Measurements from ENCODE around the gene ESPNL. TPM values are rescaled to one million over a fixed set of nuclear protein-coding genes. Genes with fewer than 3 reads are reported as not detected.

Gene ESPNL
- total and polyA plus RNA-seq, 2 of the 4 experiments (the other 2 are of a cell fraction): 2.0 TPM

- H3K27ac ChIP-seq (ENCODE audit: insufficient read depth, low read length): no peak overlapping the region
- H2AK5ac ChIP-seq (ENCODE audit: low read depth, low read length): no peak overlapping the region
- no peak overlapping the region for H3K23ac ChIP-seq (ENCODE audit: low read depth, low read length)
- H3K4me3 ChIP-seq (ENCODE audit: insufficient read depth, low read depth, low read length): no peak overlapping the region
- H4K91ac ChIP-seq (ENCODE audit: insufficient read depth, low read depth, low read length): no peak overlapping the region
- peaks cover 6% of the 10 kb centered on the region for H3K36me3 ChIP-seq (ENCODE audit: control insufficient read depth, insufficient read depth, low read length)
- H2AK9ac ChIP-seq (replicated peaks; ENCODE audit: low read depth, low read length, poor library complexity): no peak overlapping the region
- H2BK20ac ChIP-seq (ENCODE audit: low read depth, low read length): no peak overlapping the region
- H3K18ac ChIP-seq (ENCODE audit: low read depth, low read length): no peak overlapping the region
- no peaks in the 10 kb centered on the region for H3K4me1 ChIP-seq (ENCODE audit: control insufficient read depth, insufficient read depth, low read length)
- no peaks in the 10 kb centered on the region for H4K20me1 ChIP-seq (ENCODE audit: insufficient read depth, low read length)
- ChIA-PET CTCF (interaction anchor here (0.9 kb wide), 1 partner anchor 15 kb away, joined by 4 read pairs; the partner anchor contains the start of gene SCLY), POLR2A (ENCODE audit: unreplicated experiment) (no interaction called here)
- peaks cover 5% of the 10 kb centered on the region for H3K9me3 ChIP-seq (ENCODE audit: control insufficient read depth, insufficient read depth, low read length)
- H3K79me1 ChIP-seq (ENCODE audit: low read depth in 1 of 2, low read length in 2 of 2): no peaks in the 10 kb centered on the region
- DNase-seq: no peak
- dilution Hi-C loops (cut with HindIII; ENCODE audit: low sequenced_read_pairs, unreplicated experiment): no loop called here
- H2BK120ac ChIP-seq (ENCODE audit: low read depth, low read length): no peak overlapping the region
- H3K9ac ChIP-seq (ENCODE audit: low read depth, low read length): no peak overlapping the region
- H3K4ac ChIP-seq (ENCODE audit: low read depth, low read length): no peak overlapping the region
- no peak overlapping the region for H4K5ac ChIP-seq (ENCODE audit: low read depth, low read length)
- intact Hi-C loops (cut with micrococcal nuclease): no loop called here
- H3K14ac ChIP-seq (replicated peaks; ENCODE audit: low read depth, low read length): no peak overlapping the region
- no peak overlapping the region for H2BK5ac ChIP-seq (ENCODE audit: low read depth, low read length, poor library complexity, severe bottlenecking)
- no peak overlapping the region for H3K56ac ChIP-seq (ENCODE audit: extremely low read depth, insufficient read depth, low read length)
- H3K27me3 ChIP-seq (ENCODE audit: control insufficient read depth, insufficient read depth, low read length): no peaks in the 10 kb centered on the region
- H3K9me1 ChIP-seq (ENCODE audit: insufficient read depth, low read length): no peaks in the 10 kb centered on the region
- no peak overlapping the region for H2AFZ ChIP-seq (replicated peaks; ENCODE audit: low read length, poor library complexity)
- H2BK15ac ChIP-seq (ENCODE audit: low read depth, low read length): no peak overlapping the region
- no peak overlapping the region for H3K4me2 ChIP-seq (ENCODE audit: low read depth, low read length)
- TF ChIP-seq RAD21 (IDR thresholded peaks at IDR 0.05; ENCODE audit: low read length) (no peak), RFX5 (IDR thresholded peaks at IDR 0.05; ENCODE audit: low read depth, low read length) (no peak), USF2 (IDR thresholded peaks at IDR 0.05; ENCODE audit: low read depth, low read length) (no peak), MXI1 (IDR thresholded peaks at IDR 0.05; ENCODE audit: borderline replicate concordance, low read depth, low read length) (no peak), ELK1 (IDR thresholded peaks at IDR 0.05; ENCODE audit: borderline replicate concordance, low read depth, low read length) (no peak), POLR2A (IDR thresholded peaks at IDR 0.05; ENCODE audit: low read depth, low read length) (no peak), CHD1 (IDR thresholded peaks at IDR 0.05; ENCODE audit: low read depth, low read length) (no peak), FOS (IDR thresholded peaks at IDR 0.05; ENCODE audit: low read depth, low read length) (no peak), MAZ (IDR thresholded peaks at IDR 0.05; ENCODE audit: borderline replicate concordance, low read depth, low read length) (no peak)
- ATAC-seq (ENCODE audit: low read depth): no peak
- no peak overlapping the region for H4K8ac ChIP-seq (ENCODE audit: low read depth in 2 of 2, low read length in 2 of 2)
- in situ Hi-C loops (cut with MboI; ENCODE audit: low sequenced_read_pairs): no loop called here
- BruUV-seq (replicated peaks): no TSS peak
These were observed 24.7 kb upstream of the ESPNL start for GRCh38 chr2:238075397-238075796.

Data from IMR-90 (cell line).